Caco-2 (cell line): ENCODE measurements around the gene GIMAP5. TPM values are rescaled to one million over a fixed set of nuclear protein-coding genes. Genes with fewer than 3 reads are reported as not detected.

Experiments
- BruUV-seq: library from RNA; stranded (reverse); fragments of 400-500 nt; replicated peaks from 2 replicates; lab custom pipeline; 2021; lab: Mats Ljungman, UMichigan
- CTCF ChIA-PET: fragments of 300-600 bp; sonication (Branson Sonifier 250); formaldehyde crosslinking; loops from one replicate; lab custom pipeline; 2022; ENCODE audit warnings: antibody characterized with exemption; lab: Charles Lee
- POLR2A ChIA-PET: fragments of 300-600 bp; sonication (Branson Sonifier 250); formaldehyde crosslinking; loops from one replicate; lab custom pipeline; 2022; ENCODE audit warnings: antibody characterized with exemption; lab: Charles Lee
- DNase-seq, 2 experiments: peaks; one replicate each; pipeline versions ENCODE4 v3.0.0 to v3.0.0-alpha.2; 2020 to 2022
- H3K27me3 ChIP-seq: replicated peaks from 2 replicates; pipeline ENCODE4 v1.6.0; 2011; ENCODE audit warnings: low read length; ENCODE audit not compliant: control insufficient read depth, insufficient read depth
- H3K36me3 ChIP-seq: 2 replicates; pipeline ENCODE4 v1.5.1; 2011; ENCODE audit warnings: low read length; ENCODE audit not compliant: control insufficient read depth, insufficient read depth
- H3K4me1 ChIP-seq: fragments of 250-450 bp; sonication (Bioruptor Pico); 2 replicates; pipeline ENCODE4 v1.5.1; 2020; ENCODE audit warnings: mild to moderate bottlenecking
- H3K4me3 ChIP-seq: 2 replicates; pipeline ENCODE4 v1.5.1; 2011; ENCODE audit warnings: low read depth, mild to moderate bottlenecking, control low read depth, low read length
- H3K9me3 ChIP-seq: fragments of 250-450 bp; sonication (Bioruptor Pico); 2 replicates; pipeline ENCODE4 v1.5.1; 2020; ENCODE audit warnings: mild to moderate bottlenecking, moderate library complexity
- H3K27ac Mint-ChIP-seq: one replicate; pipeline ENCODE4 v1.8.0; 2022; ENCODE audit warnings: mixed read lengths; ENCODE audit not compliant: unreplicated experiment
- H3K27me3 Mint-ChIP-seq: one replicate; pipeline ENCODE4 v1.8.0; 2022; ENCODE audit warnings: mixed read lengths; ENCODE audit not compliant: insufficient read depth, unreplicated experiment
- H3K36me3 Mint-ChIP-seq: one replicate; pipeline ENCODE4 v1.8.0; 2022; ENCODE audit warnings: mild to moderate bottlenecking, mixed read lengths; ENCODE audit not compliant: insufficient read depth, unreplicated experiment
- H3K4me1 Mint-ChIP-seq: one replicate; pipeline ENCODE4 v1.8.0; 2022; ENCODE audit warnings: low read depth, mixed read lengths; ENCODE audit not compliant: unreplicated experiment
- H3K4me3 Mint-ChIP-seq: one replicate; pipeline ENCODE4 v1.8.0; 2022; ENCODE audit warnings: mild to moderate bottlenecking, moderate library complexity, mixed read lengths; ENCODE audit not compliant: unreplicated experiment
- H3K9me3 Mint-ChIP-seq: one replicate; pipeline ENCODE4 v1.8.0; 2022; ENCODE audit warnings: mixed read lengths; ENCODE audit not compliant: unreplicated experiment
- intact Hi-C: fragments of 100-400 bp; cut with micrococcal nuclease; formaldehyde crosslinking; loops from one replicate; pipeline ENCODE4 v1.10.0; 2022; ENCODE audit not compliant: unreplicated experiment
- total RNA-seq: library from RNA; stranded (reverse); gene quantifications from 2 replicates; pipeline ENCODE4 v1.2.3, GENCODE V29; 2022
- TF ChIP-seq, protein P1 (sequence below), 2 experiments: fragments of 200-600 bp in 1 of 2; IDR thresholded peaks; 1 replicate in 1 of 2; 2 replicates in 1 of 2; pipeline versions ENCODE4 v1.5.1 to v1.8.0; 2011 to 2022; ENCODE audit warnings: antibody characterized with exemption in 1 of 2, control low read depth in 1 of 2, inconsistent platforms in 1 of 2, low read depth in 1 of 2, low read length in 1 of 2, mild to moderate bottlenecking in 1 of 2, moderate library complexity in 1 of 2; ENCODE audit not compliant: insufficient read depth in 1 of 2, severe bottlenecking in 1 of 2, unreplicated experiment in 1 of 2

Gene GIMAP5
- total RNA-seq, 1 experiment from 2014 or later, result not detected

DNA sequence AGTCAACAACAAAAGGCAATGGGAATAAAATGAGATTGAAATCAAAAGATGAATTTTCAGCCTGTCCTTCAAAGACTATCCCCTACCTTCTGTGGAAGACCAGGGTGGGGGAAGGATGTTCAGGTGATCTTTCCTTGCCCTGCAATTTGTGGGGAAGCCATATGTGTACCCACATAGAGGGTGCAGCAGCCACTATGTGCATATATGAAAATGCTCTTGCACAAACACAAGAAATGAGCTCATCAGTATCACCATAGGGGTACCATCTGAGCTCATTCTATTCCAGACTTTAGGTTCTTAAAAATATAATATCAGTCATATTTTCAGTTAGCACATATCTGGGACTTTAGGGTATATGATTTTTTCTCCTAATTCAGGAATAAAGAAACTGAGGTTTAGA, 17.7 kb downstream of the GIMAP5 start:
- Mint-ChIP-seq H3K4me1 (no peaks in the 10 kb centered on the region), H3K36me3 (no peaks in the 10 kb centered on the region), H3K27me3 (peaks cover 4% of the 10 kb centered on the region), H3K4me3 (no peak overlapping the region), H3K9me3 (no peaks in the 10 kb centered on the region), H3K27ac (no peak overlapping the region)
- CTCF ChIA-PET, result no interaction called here
- Histone ChIP-seq H3K9me3 (no peaks in the 10 kb centered on the region), H3K36me3 (no peaks in the 10 kb centered on the region), H3K27me3 (no peaks in the 10 kb centered on the region), H3K4me1 (no peaks in the 10 kb centered on the region), H3K4me3 (no peak overlapping the region)
- DNase-seq, result no peak
- BruUV-seq, result no TSS peak
- POLR2A ChIA-PET, result no interaction called here
- intact Hi-C loops, result loop anchor here (1.0 kb wide), 1 partner anchor 307 kb away; no protein-coding TSS in a partner anchor
- TF ChIP-seq, protein P1, sequence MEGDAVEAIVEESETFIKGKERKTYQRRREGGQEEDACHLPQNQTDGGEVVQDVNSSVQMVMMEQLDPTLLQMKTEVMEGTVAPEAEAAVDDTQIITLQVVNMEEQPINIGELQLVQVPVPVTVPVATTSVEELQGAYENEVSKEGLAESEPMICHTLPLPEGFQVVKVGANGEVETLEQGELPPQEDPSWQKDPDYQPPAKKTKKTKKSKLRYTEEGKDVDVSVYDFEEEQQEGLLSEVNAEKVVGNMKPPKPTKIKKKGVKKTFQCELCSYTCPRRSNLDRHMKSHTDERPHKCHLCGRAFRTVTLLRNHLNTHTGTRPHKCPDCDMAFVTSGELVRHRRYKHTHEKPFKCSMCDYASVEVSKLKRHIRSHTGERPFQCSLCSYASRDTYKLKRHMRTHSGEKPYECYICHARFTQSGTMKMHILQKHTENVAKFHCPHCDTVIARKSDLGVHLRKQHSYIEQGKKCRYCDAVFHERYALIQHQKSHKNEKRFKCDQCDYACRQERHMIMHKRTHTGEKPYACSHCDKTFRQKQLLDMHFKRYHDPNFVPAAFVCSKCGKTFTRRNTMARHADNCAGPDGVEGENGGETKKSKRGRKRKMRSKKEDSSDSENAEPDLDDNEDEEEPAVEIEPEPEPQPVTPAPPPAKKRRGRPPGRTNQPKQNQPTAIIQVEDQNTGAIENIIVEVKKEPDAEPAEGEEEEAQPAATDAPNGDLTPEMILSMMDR (IDR thresholded peaks at IDR 0.05; ENCODE audit: insufficient read depth in 1 of 2, low read depth in 1 of 2, low read length in 1 of 2, severe bottlenecking in 1 of 2, unreplicated experiment in 1 of 2), result no peak

DNA sequence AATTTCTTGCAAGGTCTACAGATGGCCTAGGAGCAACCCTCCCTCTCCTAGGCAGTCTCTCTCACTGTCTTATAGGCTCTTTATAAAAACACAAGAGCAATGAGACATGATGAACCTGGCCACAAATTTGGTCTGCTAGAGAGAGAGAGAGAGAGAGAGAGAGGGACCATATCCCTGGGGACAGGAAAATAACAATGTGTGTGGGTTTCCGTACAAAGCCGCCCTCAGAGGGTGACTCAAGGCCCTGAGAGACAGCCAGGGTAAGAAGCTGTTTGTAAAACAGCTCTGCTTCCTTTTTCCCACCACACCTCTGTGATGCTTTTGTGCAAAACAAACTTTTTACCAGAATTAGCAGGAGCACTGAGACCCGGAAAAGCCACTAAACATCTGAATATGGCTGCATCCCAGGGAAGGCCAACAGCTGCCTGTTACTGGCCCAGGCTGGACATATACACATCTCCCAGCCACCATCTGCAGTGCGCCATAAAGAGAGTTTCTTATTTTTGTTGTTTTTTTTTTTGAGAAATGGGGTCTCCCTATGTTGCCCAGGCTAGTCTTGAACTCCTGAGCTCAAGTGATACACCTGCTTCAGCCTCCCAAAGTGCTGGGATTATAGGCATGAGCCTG, 18.4 kb downstream of the GIMAP5 start:
- CTCF ChIA-PET, result no interaction called here
- TF ChIP-seq, protein P1 (IDR thresholded peaks at IDR 0.05; ENCODE audit: insufficient read depth in 1 of 2, low read depth in 1 of 2, low read length in 1 of 2, severe bottlenecking in 1 of 2, unreplicated experiment in 1 of 2), result no peak
- intact Hi-C loops, result no loop called here
- no peak overlapping the region for H3K4me3 Mint-ChIP-seq
- POLR2A ChIA-PET, result no interaction called here
- H3K4me1 Mint-ChIP-seq, result no peaks in the 10 kb centered on the region
- no peaks in the 10 kb centered on the region for H3K27me3 ChIP-seq
- H3K27me3 Mint-ChIP-seq, result no peaks in the 10 kb centered on the region
- H3K36me3 ChIP-seq, result no peaks in the 10 kb centered on the region
- H3K36me3 Mint-ChIP-seq, result no peaks in the 10 kb centered on the region
- no TSS peak for BruUV-seq
- no peaks in the 10 kb centered on the region for H3K9me3 Mint-ChIP-seq
- H3K4me3 ChIP-seq, result no peak overlapping the region
- H3K9me3 ChIP-seq, result no peaks in the 10 kb centered on the region
- DNase-seq, result no peak
- no peak overlapping the region for H3K27ac Mint-ChIP-seq
- no peaks in the 10 kb centered on the region for H3K4me1 ChIP-seq

DNA sequence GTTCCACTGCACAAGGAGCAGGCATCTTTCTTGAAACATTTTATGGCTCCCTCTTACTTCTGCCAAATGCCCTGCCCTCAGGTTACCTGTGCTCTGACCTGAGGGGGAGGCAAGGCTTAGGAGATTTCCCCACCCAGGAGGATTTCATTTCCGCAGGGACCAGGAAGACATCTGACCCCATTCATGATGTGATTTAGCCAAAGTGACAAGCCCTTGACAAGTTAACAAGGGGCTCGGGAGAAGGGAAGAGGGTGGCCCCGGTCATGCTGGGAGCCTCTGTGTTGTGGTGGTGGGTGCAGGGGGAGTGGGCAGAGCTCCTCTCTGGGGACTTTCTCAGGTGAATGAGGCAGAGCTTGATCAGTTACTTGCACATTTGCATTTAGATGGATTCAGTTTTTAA, 18.9 kb downstream of the GIMAP5 start:
- H3K9me3 ChIP-seq, result no peaks in the 10 kb centered on the region
- Mint-ChIP-seq H3K4me3 (no peak overlapping the region), H3K9me3 (no peaks in the 10 kb centered on the region), H3K4me1 (no peaks in the 10 kb centered on the region), H3K27ac (no peak overlapping the region), H3K27me3 (no peaks in the 10 kb centered on the region), H3K36me3 (no peaks in the 10 kb centered on the region)
- BruUV-seq, result no TSS peak
- intact Hi-C loops, result no loop called here
- no peaks in the 10 kb centered on the region for H3K4me1 ChIP-seq
- ChIA-PET POLR2A (no interaction called here), CTCF (no interaction called here)
- no peak overlapping the region for H3K4me3 ChIP-seq
- H3K27me3 ChIP-seq, result no peaks in the 10 kb centered on the region
- no peak for DNase-seq
- TF ChIP-seq, protein P1 (IDR thresholded peaks at IDR 0.05; ENCODE audit: insufficient read depth in 1 of 2, low read depth in 1 of 2, low read length in 1 of 2, severe bottlenecking in 1 of 2, unreplicated experiment in 1 of 2), result no peak
- no peaks in the 10 kb centered on the region for H3K36me3 ChIP-seq
